Astrocyte (in vitro differentiated cells and primary cell): Measurements from ENCODE around the gene TOB1. TPM values are rescaled to one million over a fixed set of nuclear protein-coding genes. Genes with fewer than 3 reads are reported as not detected.
A peak's percentile ranks its signal among the peaks of the same experiment; 100 is the strongest.

Source experiments
- DNase-seq: peaks from one replicate; pipeline ENCODE4 v3.0.0-alpha.2; 2010; ENCODE audit warnings: low read depth
- FAIRE-seq: peaks from 2 replicates; lab custom pipeline; 2011; peaks lifted over from hg19 to GRCh38; lab: Jason Lieb, UNC
- H2AFZ ChIP-seq: 2 replicates; pipeline ENCODE4 v1.6.0; 2012; ENCODE audit warnings: low read depth, low read length, inconsistent platforms
- H3K27ac ChIP-seq: 2 replicates; pipeline ENCODE4 v1.5.1; 2011; ENCODE audit warnings: low read depth, low read length, inconsistent platforms
- H3K27me3 ChIP-seq: 2 replicates; pipeline ENCODE4 v1.6.0; 2011; ENCODE audit warnings: low read length, inconsistent platforms; ENCODE audit not compliant: insufficient read depth
- H3K36me3 ChIP-seq: 2 replicates; pipeline ENCODE4 v1.5.1; 2011; ENCODE audit warnings: low read length, inconsistent platforms; ENCODE audit not compliant: insufficient read depth
- H3K4me1 ChIP-seq: 2 replicates; pipeline ENCODE4 v1.5.1; 2011; ENCODE audit warnings: low read length, inconsistent platforms; ENCODE audit not compliant: insufficient read depth
- H3K4me2 ChIP-seq: 2 replicates; pipeline ENCODE4 v1.6.0; 2012; ENCODE audit warnings: low read length, inconsistent platforms
- H3K4me3 ChIP-seq: 2 replicates; pipeline ENCODE4 v1.5.1; 2011; ENCODE audit warnings: low read depth, mild to moderate bottlenecking, low read length, inconsistent platforms; ENCODE audit not compliant: insufficient read depth
- H3K79me2 ChIP-seq: 2 replicates; pipeline ENCODE4 v1.6.0; 2012; ENCODE audit warnings: mild to moderate bottlenecking, low read length, inconsistent platforms; ENCODE audit not compliant: insufficient read depth
- H3K9ac ChIP-seq: 2 replicates; pipeline ENCODE4 v1.6.0; 2012; ENCODE audit warnings: mild to moderate bottlenecking, low read length, inconsistent platforms
- H3K9me3 ChIP-seq: 2 replicates; pipeline ENCODE4 v1.5.1; 2012; ENCODE audit warnings: low read depth, mild to moderate bottlenecking, low read length, inconsistent platforms; ENCODE audit not compliant: insufficient read depth
- H4K20me1 ChIP-seq: 2 replicates; pipeline ENCODE4 v1.6.0; 2012; ENCODE audit warnings: low read length, inconsistent platforms; ENCODE audit not compliant: insufficient read depth
- H3K27ac Mint-ChIP-seq: one replicate; pipeline ENCODE4 v1.8.0; 2021; ENCODE audit warnings: mild to moderate bottlenecking, mixed read lengths; ENCODE audit not compliant: unreplicated experiment
- H3K27me3 Mint-ChIP-seq: one replicate; pipeline ENCODE4 v1.8.0; 2021; ENCODE audit warnings: low read depth, mixed read lengths; ENCODE audit not compliant: unreplicated experiment
- H3K36me3 Mint-ChIP-seq: one replicate; pipeline ENCODE4 v1.8.0; 2021; ENCODE audit warnings: low read depth, mixed read lengths; ENCODE audit not compliant: unreplicated experiment
- H3K4me1 Mint-ChIP-seq: one replicate; pipeline ENCODE4 v1.8.0; 2021; ENCODE audit warnings: low read depth, mixed read lengths; ENCODE audit not compliant: unreplicated experiment
- H3K4me3 Mint-ChIP-seq: one replicate; pipeline ENCODE4 v1.8.0; 2021; ENCODE audit warnings: mild to moderate bottlenecking, moderate library complexity, mixed read lengths; ENCODE audit not compliant: unreplicated experiment
- H3K9me3 Mint-ChIP-seq: one replicate; pipeline ENCODE4 v1.8.0; 2021; ENCODE audit warnings: mild to moderate bottlenecking, mixed read lengths; ENCODE audit not compliant: unreplicated experiment
- CTCF ChIP-seq: IDR thresholded peaks from 2 replicates; pipeline ENCODE4 v1.5.1; 2011; ENCODE audit warnings: low read depth, mild to moderate bottlenecking, inconsistent platforms, low read length, moderate library complexity; ENCODE audit not compliant: insufficient read depth
- EZH2 ChIP-seq: IDR thresholded peaks from 2 replicates; pipeline ENCODE4 v1.6.1; 2012; ENCODE audit warnings: mild to moderate bottlenecking, low read length, inconsistent platforms; ENCODE audit not compliant: insufficient read depth
- total RNA-seq: library from RNA; stranded (reverse); gene quantifications from 2 replicates; pipeline ENCODE4 v1.2.1, GENCODE V29; 2021

TOB1 gene
- total RNA-seq, 1 donor from 2014 or later: 71.6 TPM

- no peaks in the 10 kb centered on the region for H3K79me2 ChIP-seq
- H3K27ac ChIP-seq: no peak overlapping the region
- H4K20me1 ChIP-seq: no peaks in the 10 kb centered on the region
- H3K36me3 ChIP-seq: no peaks in the 10 kb centered on the region
- H3K9me3 ChIP-seq: no peaks in the 10 kb centered on the region
- no peak overlapping the region for H3K27ac Mint-ChIP-seq
- H3K9ac ChIP-seq: no peak overlapping the region
- FAIRE-seq: no peak
- H3K4me2 ChIP-seq: no peak overlapping the region
- peaks cover 10% of the 10 kb centered on the region for H3K27me3 Mint-ChIP-seq
- no peak overlapping the region for H3K4me3 ChIP-seq
- no peaks in the 10 kb centered on the region for H3K9me3 Mint-ChIP-seq
- DNase-seq: no peak
- peaks cover 5% of the 10 kb centered on the region for H3K27me3 ChIP-seq
- peaks cover 13% of the 10 kb centered on the region for H3K4me1 Mint-ChIP-seq
- no peak for TF ChIP-seq EZH2
- TF ChIP-seq CTCF: no peak
- H3K36me3 Mint-ChIP-seq: no peaks in the 10 kb centered on the region
- peaks cover 9% of the 10 kb centered on the region for H3K4me1 ChIP-seq
- no peak overlapping the region for H2AFZ ChIP-seq
- no peak overlapping the region for H3K4me3 Mint-ChIP-seq
These were observed 47.1 kb downstream of the TOB1 start for GRCh38 chr17:50818921-50819657.

GRCh38 chr17:50818261-50818660, 47.9 kb downstream of the TOB1 start:
- Histone ChIP-seq H3K9ac (no peak overlapping the region), H3K4me1 (peaks cover 9% of the 10 kb centered on the region), H3K4me2 (peak overlapping the region; percentile 28), H3K4me3 (no peak overlapping the region), H3K79me2 (no peaks in the 10 kb centered on the region), H4K20me1 (no peaks in the 10 kb centered on the region), H2AFZ (no peak overlapping the region), H3K27ac (no peak overlapping the region), H3K36me3 (no peaks in the 10 kb centered on the region), H3K9me3 (no peaks in the 10 kb centered on the region), H3K27me3 (peaks cover 5% of the 10 kb centered on the region)
- no peak for DNase-seq
- Mint-ChIP-seq H3K4me3 (no peak overlapping the region), H3K27ac (peak overlapping the region; percentile 49), H3K9me3 (no peaks in the 10 kb centered on the region), H3K36me3 (no peaks in the 10 kb centered on the region), H3K27me3 (peaks cover 10% of the 10 kb centered on the region), H3K4me1 (peaks cover 13% of the 10 kb centered on the region)
- TF ChIP-seq CTCF (no peak), EZH2 (no peak)
- no peak for FAIRE-seq

- Mint-ChIP-seq H3K27me3 (peaks cover 10% of the 10 kb centered on the region), H3K9me3 (no peaks in the 10 kb centered on the region), H3K4me3 (no peak overlapping the region), H3K4me1 (peaks cover 13% of the 10 kb centered on the region), H3K36me3 (no peaks in the 10 kb centered on the region), H3K27ac (peak overlapping the region; percentile 49)
- H4K20me1 ChIP-seq: no peaks in the 10 kb centered on the region
- H3K4me3 ChIP-seq: no peak overlapping the region
- H3K79me2 ChIP-seq: no peaks in the 10 kb centered on the region
- peaks cover 5% of the 10 kb centered on the region for H3K27me3 ChIP-seq
- H3K9me3 ChIP-seq: no peaks in the 10 kb centered on the region
- H2AFZ ChIP-seq: no peak overlapping the region
- TF ChIP-seq CTCF (no peak), EZH2 (no peak)
- H3K4me1 ChIP-seq: peaks cover 9% of the 10 kb centered on the region
- H3K27ac ChIP-seq: no peak overlapping the region
- no peaks in the 10 kb centered on the region for H3K36me3 ChIP-seq
- FAIRE-seq: no peak
- H3K4me2 ChIP-seq: peak overlapping the region; percentile 28
- no peak overlapping the region for H3K9ac ChIP-seq
- DNase-seq: peak; percentile 40
These were observed 48.3 kb downstream of the TOB1 start for GRCh38 chr17:50817838-50818237.
